Measurements from ENCODE around the gene HIVEP3.

DNA sequence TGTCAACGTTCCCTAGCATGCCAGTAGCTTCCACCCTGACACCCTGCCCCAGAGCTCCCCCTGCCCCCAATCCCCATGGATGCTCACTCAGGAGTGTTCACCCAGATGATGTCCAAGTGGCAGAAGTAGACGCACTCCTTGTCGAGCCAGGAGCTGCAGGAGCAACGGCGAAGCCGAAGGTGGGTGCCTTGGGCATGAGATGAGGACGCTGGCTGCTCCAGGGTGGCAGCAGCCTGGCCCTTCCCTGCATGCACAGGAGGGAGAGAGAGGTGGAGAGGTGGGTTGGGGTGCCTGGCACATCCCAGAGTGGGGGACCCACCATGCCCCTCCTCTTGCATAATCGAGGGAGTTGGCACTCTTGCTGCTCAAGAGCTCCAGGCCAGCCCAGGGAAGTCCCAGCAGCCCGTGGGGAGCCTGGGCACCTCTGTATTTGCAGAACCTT lies 434.7 kb downstream of the HIVEP3 start:
- TF ChIP-seq, protein P1, sequence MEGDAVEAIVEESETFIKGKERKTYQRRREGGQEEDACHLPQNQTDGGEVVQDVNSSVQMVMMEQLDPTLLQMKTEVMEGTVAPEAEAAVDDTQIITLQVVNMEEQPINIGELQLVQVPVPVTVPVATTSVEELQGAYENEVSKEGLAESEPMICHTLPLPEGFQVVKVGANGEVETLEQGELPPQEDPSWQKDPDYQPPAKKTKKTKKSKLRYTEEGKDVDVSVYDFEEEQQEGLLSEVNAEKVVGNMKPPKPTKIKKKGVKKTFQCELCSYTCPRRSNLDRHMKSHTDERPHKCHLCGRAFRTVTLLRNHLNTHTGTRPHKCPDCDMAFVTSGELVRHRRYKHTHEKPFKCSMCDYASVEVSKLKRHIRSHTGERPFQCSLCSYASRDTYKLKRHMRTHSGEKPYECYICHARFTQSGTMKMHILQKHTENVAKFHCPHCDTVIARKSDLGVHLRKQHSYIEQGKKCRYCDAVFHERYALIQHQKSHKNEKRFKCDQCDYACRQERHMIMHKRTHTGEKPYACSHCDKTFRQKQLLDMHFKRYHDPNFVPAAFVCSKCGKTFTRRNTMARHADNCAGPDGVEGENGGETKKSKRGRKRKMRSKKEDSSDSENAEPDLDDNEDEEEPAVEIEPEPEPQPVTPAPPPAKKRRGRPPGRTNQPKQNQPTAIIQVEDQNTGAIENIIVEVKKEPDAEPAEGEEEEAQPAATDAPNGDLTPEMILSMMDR (IDR thresholded peaks at IDR 0.05; ENCODE audit: low read depth, low read length), result no peak
- TF ChIP-seq, protein P2, sequence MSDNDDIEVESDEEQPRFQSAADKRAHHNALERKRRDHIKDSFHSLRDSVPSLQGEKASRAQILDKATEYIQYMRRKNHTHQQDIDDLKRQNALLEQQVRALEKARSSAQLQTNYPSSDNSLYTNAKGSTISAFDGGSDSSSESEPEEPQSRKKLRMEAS (IDR thresholded peaks at IDR 0.05; ENCODE audit: low read depth, low read length), result no peak
- TF ChIP-seq POLR2A (IDR thresholded peaks at IDR 0.05; ENCODE audit: extremely low read depth, insufficient read length), result no peak
